GM18858 (cell line): ENCODE data around the gene MPEG1.

Experiments used
- ATAC-seq: cut with Tn5 transposase; IDR thresholded peaks from one replicate; pipeline ENCODE4 v1.9.1; 2021; ENCODE audit not compliant: unreplicated experiment

Gene MPEG1

GRCh38 chr11:59188954-59189353, 23.8 kb downstream of the MPEG1 start:
- no peak for ATAC-seq

- no peak for ATAC-seq
These were observed 25.1 kb downstream of the MPEG1 start for GRCh38 chr11:59187587-59187986.

- no peak for ATAC-seq
These were observed 25.7 kb downstream of the MPEG1 start for GRCh38 chr11:59187035-59187434.

GRCh38 chr11:59186130-59186594, 26.6 kb downstream of the MPEG1 start:
- no peak for ATAC-seq

- ATAC-seq: no peak
These were observed 27.3 kb downstream of the MPEG1 start for GRCh38 chr11:59185386-59185945.

GRCh38 chr11:59184691-59185339, 27.9 kb downstream of the MPEG1 start:
- ATAC-seq: no peak

GRCh38 chr11:59183771-59184170, 29.0 kb downstream of the MPEG1 start:
- no peak for ATAC-seq

GRCh38 chr11:59182457-59183151, 30.1 kb downstream of the MPEG1 start:
- ATAC-seq: no peak

- ATAC-seq: no peak
These were observed 30.8 kb downstream of the MPEG1 start for GRCh38 chr11:59181746-59182456.

- no peak for ATAC-seq
These were observed 31.8 kb downstream of the MPEG1 start for GRCh38 chr11:59180907-59181306.

- ATAC-seq: no peak
These were observed 32.5 kb downstream of the MPEG1 start for GRCh38 chr11:59180168-59180776.

GRCh38 chr11:59179121-59179520, 33.6 kb downstream of the MPEG1 start:
- no peak for ATAC-seq

- ATAC-seq: no peak
These were observed 34.3 kb downstream of the MPEG1 start for GRCh38 chr11:59178402-59178801.

- no peak for ATAC-seq
These were observed 36.4 kb downstream of the MPEG1 start for GRCh38 chr11:59176330-59176729.

GRCh38 chr11:59175091-59175501, 37.6 kb downstream of the MPEG1 start:
- no peak for ATAC-seq

GRCh38 chr11:59174664-59175033, 38.1 kb downstream of the MPEG1 start:
- no peak for ATAC-seq

GRCh38 chr11:59173964-59174663, 38.6 kb downstream of the MPEG1 start:
- ATAC-seq: no peak

GRCh38 chr11:59173080-59173963, 39.4 kb downstream of the MPEG1 start:
- ATAC-seq: no peak

- ATAC-seq: peak; percentile 34
These were observed 40.2 kb downstream of the MPEG1 start for GRCh38 chr11:59172345-59173079.
